ENCODE results near the gene SPOCK3.
"Not testable (repeated sequence)": the region's sequence is repeated elsewhere in the genome, so short reads cannot be mapped to it uniquely, and the experiment has no call there.

Gene SPOCK3

GRCh38 chr4:166968219-166968618, 266.1 kb downstream of the SPOCK3 start:
- in situ Hi-C loops (cut with MboI; ENCODE audit: low sequenced_read_pairs): not testable (repeated sequence)

GRCh38 chr4:166965562-166965961, 268.7 kb downstream of the SPOCK3 start:
- in situ Hi-C loops (cut with MboI; ENCODE audit: low sequenced_read_pairs): no loop called here

GRCh38 chr4:166957451-166957850, 276.8 kb downstream of the SPOCK3 start:
- in situ Hi-C loops (cut with MboI; ENCODE audit: low sequenced_read_pairs): no loop called here

GRCh38 chr4:166956484-166956883, 277.8 kb downstream of the SPOCK3 start:
- in situ Hi-C loops (cut with MboI; ENCODE audit: low sequenced_read_pairs): no loop called here

- in situ Hi-C loops (cut with MboI; ENCODE audit: low sequenced_read_pairs): no loop called here
These were observed 292.7 kb downstream of the SPOCK3 start for GRCh38 chr4:166941629-166942028.

- in situ Hi-C loops (cut with MboI; ENCODE audit: low sequenced_read_pairs): no loop called here
These were observed 303.8 kb downstream of the SPOCK3 start for GRCh38 chr4:166930464-166930863.

- in situ Hi-C loops (cut with MboI; ENCODE audit: low sequenced_read_pairs): no loop called here
These were observed 309.9 kb downstream of the SPOCK3 start for GRCh38 chr4:166924424-166924823.

GRCh38 chr4:166913926-166914325, 320.4 kb downstream of the SPOCK3 start:
- in situ Hi-C loops (cut with MboI; ENCODE audit: low sequenced_read_pairs): no loop called here

- in situ Hi-C loops (cut with MboI; ENCODE audit: low sequenced_read_pairs): no loop called here
These were observed 330.9 kb downstream of the SPOCK3 start for GRCh38 chr4:166903408-166903807.

- in situ Hi-C loops (cut with MboI; ENCODE audit: low sequenced_read_pairs): no loop called here
These were observed 331.4 kb downstream of the SPOCK3 start for GRCh38 chr4:166902941-166903340.

- in situ Hi-C loops (cut with MboI; ENCODE audit: low sequenced_read_pairs): no loop called here
These were observed 338.0 kb downstream of the SPOCK3 start for GRCh38 chr4:166896254-166896653.

GRCh38 chr4:166895771-166896170, 338.5 kb downstream of the SPOCK3 start:
- in situ Hi-C loops (cut with MboI; ENCODE audit: low sequenced_read_pairs): no loop called here

GRCh38 chr4:166887457-166887856, 346.8 kb downstream of the SPOCK3 start:
- in situ Hi-C loops (cut with MboI; ENCODE audit: low sequenced_read_pairs): no loop called here

- in situ Hi-C loops (cut with MboI; ENCODE audit: low sequenced_read_pairs): no loop called here
These were observed 347.6 kb downstream of the SPOCK3 start for GRCh38 chr4:166886718-166887117.

GRCh38 chr4:166882221-166882620, 352.1 kb downstream of the SPOCK3 start:
- in situ Hi-C loops (cut with MboI; ENCODE audit: low sequenced_read_pairs): no loop called here

GRCh38 chr4:166875821-166876220, 358.5 kb downstream of the SPOCK3 start:
- in situ Hi-C loops (cut with MboI; ENCODE audit: low sequenced_read_pairs): no loop called here

- in situ Hi-C loops (cut with MboI; ENCODE audit: low sequenced_read_pairs): no loop called here
These were observed 372.3 kb downstream of the SPOCK3 start for GRCh38 chr4:166862032-166862431.

GRCh38 chr4:166850398-166850797, 383.9 kb downstream of the SPOCK3 start:
- in situ Hi-C loops (cut with MboI; ENCODE audit: low sequenced_read_pairs): not testable (repeated sequence)

GRCh38 chr4:166846939-166847338, 387.4 kb downstream of the SPOCK3 start:
- in situ Hi-C loops (cut with MboI; ENCODE audit: low sequenced_read_pairs): no loop called here

GRCh38 chr4:166842795-166843261, 391.5 kb downstream of the SPOCK3 start:
- in situ Hi-C loops (cut with MboI; ENCODE audit: low sequenced_read_pairs): no loop called here

- in situ Hi-C loops (cut with MboI; ENCODE audit: low sequenced_read_pairs): no loop called here
These were observed 394.6 kb downstream of the SPOCK3 start for GRCh38 chr4:166839615-166840251.

GRCh38 chr4:166838975-166839614, 395.2 kb downstream of the SPOCK3 start:
- in situ Hi-C loops (cut with MboI; ENCODE audit: low sequenced_read_pairs): no loop called here

GRCh38 chr4:166836865-166837264, 397.4 kb downstream of the SPOCK3 start:
- in situ Hi-C loops (cut with MboI; ENCODE audit: low sequenced_read_pairs): no loop called here
